GM06990 (cell line): ENCODE results near the gene TEX50.
"Not testable (repeated sequence)": the region's sequence is repeated elsewhere in the genome, so short reads cannot be mapped to it uniquely, and the experiment has no call there.

Experiments
- DNase-seq: peaks from one replicate; pipeline ENCODE4 v3.0.0-alpha.2; 2011; ENCODE audit not compliant: insufficient read length; ENCODE audit errors: extremely low read depth
- H3K27me3 ChIP-seq: replicated peaks from 2 replicates; pipeline ENCODE4 v1.6.0; 2011; ENCODE audit warnings: low read length; ENCODE audit not compliant: control insufficient read depth, insufficient read depth
- H3K36me3 ChIP-seq: 2 replicates; pipeline ENCODE4 v1.5.1; 2011; ENCODE audit warnings: low read length; ENCODE audit not compliant: control insufficient read depth, insufficient read depth
- H3K4me3 ChIP-seq: replicated peaks from 2 replicates; pipeline ENCODE4 v1.5.1; 2011; ENCODE audit warnings: low read depth, mild to moderate bottlenecking, control low read depth, low read length
- CTCF ChIP-seq: IDR thresholded peaks from 2 replicates; pipeline ENCODE4 v1.5.1; 2011; ENCODE audit warnings: low read length, control low read depth, mild to moderate bottlenecking, inconsistent platforms; ENCODE audit not compliant: insufficient read depth, poor library complexity, severe bottlenecking

Gene TEX50

GRCh38 chr1:173660306-173660705 is 25.2 kb downstream of the TEX50 start:
- no peak for DNase-seq
- H3K4me3 ChIP-seq: no peak overlapping the region
- no peaks in the 10 kb centered on the region for H3K27me3 ChIP-seq
- no peak for TF ChIP-seq CTCF
- no peaks in the 10 kb centered on the region for H3K36me3 ChIP-seq

DNA sequence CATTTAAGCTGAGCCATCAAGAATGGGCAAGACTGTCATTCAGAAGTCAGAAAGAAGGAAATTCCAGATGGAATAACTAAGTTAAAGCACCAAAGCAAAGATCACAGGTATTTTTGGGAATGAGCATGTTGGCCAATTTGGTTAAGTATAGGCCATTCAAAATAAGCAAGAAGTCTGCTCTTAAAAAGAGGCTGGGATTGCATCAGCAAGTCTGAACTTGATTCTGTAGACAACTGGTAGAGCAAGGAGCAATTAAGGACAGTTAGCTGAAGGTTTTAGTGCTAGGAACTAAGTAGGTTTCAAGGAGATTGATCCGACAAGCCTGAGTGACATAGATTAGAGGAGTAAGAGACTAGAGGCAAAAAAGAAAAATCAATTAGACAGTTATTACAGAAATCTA is 26.1 kb downstream of the TEX50 start:
- Histone ChIP-seq H3K27me3 (no peaks in the 10 kb centered on the region), H3K4me3 (no peak overlapping the region), H3K36me3 (no peaks in the 10 kb centered on the region)
- TF ChIP-seq CTCF: no peak
- no peak for DNase-seq

DNA sequence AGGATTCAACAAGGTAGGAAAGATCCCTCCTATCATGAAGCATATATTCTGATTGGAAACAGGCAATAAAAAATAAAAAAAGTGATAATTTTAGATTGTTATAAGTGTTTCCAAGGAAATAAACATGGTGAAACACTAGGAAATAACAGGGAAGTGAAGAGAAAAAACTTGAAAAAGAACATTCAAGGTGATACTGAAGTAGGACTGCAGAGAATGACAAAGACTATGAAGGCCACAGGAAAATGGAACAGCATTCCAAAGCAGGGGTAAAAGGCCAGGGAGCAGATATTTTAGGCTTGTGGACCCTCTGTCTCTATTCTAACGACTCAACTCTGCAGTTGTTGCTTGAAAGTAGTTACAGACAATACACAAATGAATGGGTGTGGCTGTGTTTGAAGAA is 26.6 kb downstream of the TEX50 start:
- no peaks in the 10 kb centered on the region for H3K27me3 ChIP-seq
- H3K36me3 ChIP-seq: no peaks in the 10 kb centered on the region
- H3K4me3 ChIP-seq: no peak overlapping the region
- no peak for DNase-seq
- TF ChIP-seq CTCF: no peak

DNA sequence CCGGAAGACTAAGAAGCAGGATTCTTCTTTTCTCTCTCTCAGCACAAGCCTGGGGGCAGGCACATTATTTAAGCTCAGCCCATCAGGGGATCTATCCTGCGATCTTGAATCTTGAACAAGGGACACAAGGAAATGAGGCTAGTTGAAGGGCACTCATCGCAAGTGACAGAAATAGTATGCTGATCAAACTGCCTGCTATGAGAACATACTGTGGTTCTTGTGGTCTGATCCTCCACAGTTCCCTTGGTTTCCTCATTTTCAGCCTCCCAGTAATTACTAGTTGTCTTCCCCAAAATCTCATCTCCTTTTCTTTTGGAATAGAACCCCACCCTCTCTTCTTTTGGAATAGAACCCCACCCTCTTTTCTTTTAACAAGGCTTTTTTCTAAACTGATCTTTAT is 28.0 kb downstream of the TEX50 start:
- no peak for TF ChIP-seq CTCF
- no peak for DNase-seq
- H3K4me3 ChIP-seq: no peak overlapping the region
- H3K36me3 ChIP-seq: no peaks in the 10 kb centered on the region
- no peaks in the 10 kb centered on the region for H3K27me3 ChIP-seq

DNA sequence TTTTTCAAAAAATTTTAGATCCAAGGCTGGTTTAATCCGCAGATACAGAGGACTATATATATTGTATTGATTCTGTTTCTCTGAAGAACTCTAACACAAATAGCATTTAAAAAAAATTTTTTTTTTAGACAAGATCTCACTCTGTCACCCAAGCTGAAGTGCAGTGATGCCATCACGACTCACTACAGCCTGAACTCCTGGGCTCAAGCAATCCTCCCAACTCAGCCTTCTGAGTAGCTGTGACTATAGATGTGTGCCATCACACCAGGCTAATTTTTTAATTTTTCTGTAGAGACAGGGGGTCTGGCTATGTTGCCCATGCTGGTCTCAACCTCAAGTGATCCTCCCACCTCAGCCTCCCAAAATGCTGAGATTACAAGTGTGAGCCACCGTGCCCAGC is 31.5 kb downstream of the TEX50 start:
- no peak for TF ChIP-seq CTCF
- no peaks in the 10 kb centered on the region for H3K36me3 ChIP-seq
- no peak overlapping the region for H3K4me3 ChIP-seq
- DNase-seq: no peak
- no peaks in the 10 kb centered on the region for H3K27me3 ChIP-seq

- TF ChIP-seq CTCF: no peak
- peak; percentile 25 for DNase-seq
- Histone ChIP-seq H3K36me3 (no peaks in the 10 kb centered on the region), H3K27me3 (no peaks in the 10 kb centered on the region), H3K4me3 (peak within 1 kb of the TSS; percentile 11)
Observed at GRCh38 chr1:173669491-173669941, 34.4 kb downstream of the TEX50 start, which contains the start of gene ANKRD45. Gene ANKRD45 (minus strand): TSS chr1:173669851. CDS start chr1:173659418, 10,433 bp downstream.

GRCh38 chr1:173674496-173674895 is 39.4 kb downstream of the TEX50 start:
- H3K4me3 ChIP-seq, H3K36me3 ChIP-seq, DNase-seq, H3K27me3 ChIP-seq: not testable (repeated sequence)

- DNase-seq, H3K4me3 ChIP-seq, H3K36me3 ChIP-seq, H3K27me3 ChIP-seq: not testable (repeated sequence)
Observed at GRCh38 chr1:173680152-173680551, 45.0 kb downstream of the TEX50 start.
